HEK293T (cell line): ENCODE data around the gene SUMO3.

Experiments
- CTCF ChIA-PET: fragments of 350-600 bp; formaldehyde crosslinking; extraction: SDS; loops from one replicate; lab custom pipeline; 2021; ENCODE audit warnings: antibody characterized with exemption, inconsistent platforms; lab: Yijun Ruan, JAX
- POLR2A ChIA-PET: fragments of 350-600 bp; formaldehyde crosslinking; extraction: SDS; loops from one replicate; lab custom pipeline; 2020; ENCODE audit warnings: antibody characterized with exemption, inconsistent platforms; lab: Yijun Ruan, JAX
- DNase-seq: peaks from one replicate; pipeline ENCODE4 v3.0.0; 2012; ENCODE audit warnings: mixed read lengths; ENCODE audit errors: extremely low spot score
- ARNT ChIP-seq: fragments of 450-650 bp; IDR thresholded peaks from 2 replicates; pipeline ENCODE4 v1.6.1; 2017; ENCODE audit warnings: mild to moderate bottlenecking
- BHLHE40 ChIP-seq: fragments of 450-650 bp; IDR thresholded peaks from 2 replicates; pipeline ENCODE4 v1.6.1; 2016; ENCODE audit warnings: mild to moderate bottlenecking, moderate library complexity, borderline replicate concordance
- CTBP1 ChIP-seq: fragments of 450-650 bp; IDR thresholded peaks from 2 replicates; pipeline ENCODE4 v1.6.1; 2016; ENCODE audit warnings: borderline replicate concordance
- ELF4 ChIP-seq: fragments of 450-650 bp; IDR thresholded peaks from 2 replicates; pipeline ENCODE4 v1.6.1; 2017; ENCODE audit warnings: antibody characterized with exemption
- FOXA1 ChIP-seq: fragments of 450-650 bp; IDR thresholded peaks from 2 replicates; pipeline ENCODE4 v1.6.1; 2016; ENCODE audit warnings: mild to moderate bottlenecking
- FOXK2 ChIP-seq: fragments of 450-650 bp; IDR thresholded peaks from 2 replicates; pipeline ENCODE4 v1.6.1; 2016; ENCODE audit warnings: mild to moderate bottlenecking
- FOXM1 ChIP-seq: fragments of 450-650 bp; IDR thresholded peaks from 2 replicates; pipeline ENCODE4 v1.6.1; 2017; ENCODE audit warnings: mild to moderate bottlenecking, borderline replicate concordance
- HDGF ChIP-seq: fragments of 450-650 bp; IDR thresholded peaks from 2 replicates; pipeline ENCODE4 v1.6.1; 2017; ENCODE audit warnings: antibody characterized with exemption, borderline replicate concordance
- L3MBTL2 ChIP-seq: fragments of 450-650 bp; conservative IDR thresholded peaks from 2 replicates; pipeline ENCODE4 v1.6.1; 2016; ENCODE audit warnings: mild to moderate bottlenecking
- LEF1 ChIP-seq: fragments of 450-650 bp; IDR thresholded peaks from 2 replicates; pipeline ENCODE4 v1.6.1; 2017; ENCODE audit warnings: mild to moderate bottlenecking, borderline replicate concordance
- NFRKB ChIP-seq: fragments of 450-650 bp; IDR thresholded peaks from 2 replicates; pipeline ENCODE4 v1.6.1; 2016; ENCODE audit warnings: mild to moderate bottlenecking, moderate library complexity
- SP1 ChIP-seq: fragments of 450-650 bp; IDR thresholded peaks from 2 replicates; pipeline ENCODE4 v1.6.1; 2017
- SUZ12 ChIP-seq: fragments of 450-650 bp; IDR thresholded peaks from 2 replicates; pipeline ENCODE4 v1.6.1; 2016; ENCODE audit warnings: mild to moderate bottlenecking
- TARDBP ChIP-seq: fragments of 450-650 bp; IDR thresholded peaks from 2 replicates; pipeline ENCODE4 v1.6.1; 2016
- ZNF384 ChIP-seq: fragments of 450-650 bp; IDR thresholded peaks from 2 replicates; pipeline ENCODE4 v1.6.1; 2016
- TF ChIP-seq, protein P1 (sequence below): fragments of 450-650 bp; IDR thresholded peaks from 2 replicates; pipeline ENCODE4 v1.6.1; 2016

SUMO3 gene

DNA sequence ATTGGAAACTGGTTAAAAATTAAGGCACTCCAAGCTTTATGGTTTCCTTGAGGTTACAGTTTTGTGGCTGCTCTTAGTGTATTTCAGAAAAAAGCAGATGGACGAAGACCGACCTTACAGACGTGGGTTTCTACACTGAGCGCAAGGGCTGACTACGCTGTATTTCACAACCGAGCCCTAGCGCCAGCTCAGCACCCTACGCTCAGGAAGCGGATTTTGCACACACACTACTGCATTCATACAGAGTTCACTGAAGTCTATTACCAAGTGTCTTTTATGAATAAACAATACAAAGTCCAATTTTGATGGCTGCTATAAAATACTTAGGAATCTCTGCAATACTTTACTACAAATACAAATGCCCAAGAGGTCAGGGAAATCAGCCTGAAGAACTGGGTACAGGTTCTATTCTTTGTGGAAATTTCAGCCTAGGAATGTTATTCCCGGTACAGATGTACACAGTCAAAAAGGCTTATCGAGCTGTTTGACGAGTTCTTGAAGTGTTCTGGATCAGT is 31.8 kb upstream of the SUMO3 start:
- no peak for DNase-seq
- CTCF ChIA-PET = no interaction called here
- TF ChIP-seq ZNF384 = no peak
- TF ChIP-seq ARNT = no peak
- no peak for TF ChIP-seq FOXK2
- no peak for TF ChIP-seq FOXA1
- TF ChIP-seq ELF4 = no peak
- TF ChIP-seq NFRKB = no peak
- no peak for TF ChIP-seq CTBP1
- no peak for TF ChIP-seq SP1
- no peak for TF ChIP-seq BHLHE40
- TF ChIP-seq HDGF = no peak
- no peak for TF ChIP-seq L3MBTL2
- POLR2A ChIA-PET = interaction anchor here (1.4 kb wide), 1 partner anchor 24 kb away, joined by 3 read pairs; the partner anchor contains the start of gene PTTG1IP

DNA sequence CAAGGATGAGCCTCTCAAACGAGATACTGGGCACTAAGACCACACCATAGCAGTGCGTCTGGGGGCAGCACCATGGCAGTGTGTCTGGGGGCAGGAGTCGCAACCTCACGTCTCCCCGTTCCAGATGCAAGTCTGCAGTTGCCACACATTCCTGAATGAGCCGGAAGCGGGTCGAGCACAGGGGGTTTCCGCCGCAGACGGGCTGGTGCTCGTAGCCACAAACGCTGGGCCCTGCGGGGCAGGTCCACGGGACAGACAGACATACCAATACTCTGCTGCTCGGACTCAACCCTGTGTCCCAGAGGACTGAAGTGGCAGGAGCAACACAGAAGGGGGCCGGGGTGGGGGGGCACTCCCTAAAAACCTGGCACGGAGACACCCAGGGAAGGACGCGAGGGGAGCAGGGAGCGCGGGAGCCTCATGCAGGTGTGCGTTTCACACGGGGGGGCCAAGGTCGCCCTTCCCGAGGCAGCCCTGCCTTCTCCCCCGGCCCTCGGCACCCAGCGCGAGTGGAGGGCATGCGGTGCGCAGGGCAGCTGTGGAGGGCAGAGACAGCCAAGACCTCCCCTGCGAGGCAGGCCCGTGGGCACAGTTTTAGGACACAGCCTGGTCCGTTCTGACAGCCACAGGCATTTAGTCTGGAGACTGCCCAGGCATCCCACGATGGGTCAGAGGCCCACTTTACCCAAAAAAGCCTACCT is 31.1 kb upstream of the SUMO3 start:
- no peak for DNase-seq
- ChIA-PET POLR2A (no interaction called here), CTCF (no interaction called here)
- TF ChIP-seq HDGF (no peak), FOXK2 (no peak), BHLHE40 (no peak)

DNA sequence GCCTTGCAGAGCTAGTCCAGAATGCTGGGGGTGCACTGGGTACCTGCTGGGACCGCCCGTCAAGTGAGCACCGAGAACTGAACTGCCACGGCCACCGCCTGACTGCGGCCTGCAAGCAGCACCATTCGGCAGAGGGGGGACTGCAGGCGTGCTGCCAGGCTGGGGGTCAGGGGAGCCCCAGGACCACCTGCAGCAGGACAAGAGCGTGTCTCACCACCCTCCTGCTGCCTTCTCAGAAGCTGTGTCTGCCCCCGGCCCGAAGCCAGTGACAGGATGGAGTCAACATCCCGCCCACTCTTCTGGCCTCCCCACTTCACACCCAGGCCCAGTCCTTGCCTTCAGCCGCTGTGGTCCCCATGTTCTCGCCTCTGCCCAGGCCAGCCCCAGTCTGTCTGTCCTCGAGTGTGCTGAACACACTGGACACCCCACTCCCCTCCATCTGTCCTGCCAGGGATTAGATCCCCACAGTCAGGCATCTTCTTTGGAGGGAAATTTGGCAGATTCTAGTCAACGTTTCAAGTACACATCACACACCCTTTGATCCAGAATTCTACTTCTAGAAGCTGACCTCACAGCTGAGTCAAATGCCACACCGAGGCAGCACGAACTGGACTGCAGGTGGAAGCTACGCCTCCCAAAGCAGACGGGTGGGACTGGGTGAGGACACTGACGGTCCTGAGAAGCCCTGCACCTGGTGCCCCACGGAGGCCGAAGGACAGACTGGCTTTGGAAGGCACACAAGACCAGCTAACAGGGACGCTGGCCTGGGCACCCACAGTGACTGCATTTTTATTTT is 29.6 kb upstream of the SUMO3 start:
- CTCF ChIA-PET = no interaction called here
- POLR2A ChIA-PET = interaction anchor here (1.3 kb wide), 1 partner anchor 46 kb away, joined by 4 read pairs; the partner anchor contains the start of gene UBE2G2
- no peak for TF ChIP-seq ARNT
- TF ChIP-seq FOXK2 = no peak
- no peak for TF ChIP-seq CTBP1
- TF ChIP-seq L3MBTL2 = no peak
- TF ChIP-seq TARDBP = no peak
- no peak for TF ChIP-seq BHLHE40
- TF ChIP-seq LEF1 = no peak
- TF ChIP-seq ELF4 = no peak
- DNase-seq = no peak

DNA sequence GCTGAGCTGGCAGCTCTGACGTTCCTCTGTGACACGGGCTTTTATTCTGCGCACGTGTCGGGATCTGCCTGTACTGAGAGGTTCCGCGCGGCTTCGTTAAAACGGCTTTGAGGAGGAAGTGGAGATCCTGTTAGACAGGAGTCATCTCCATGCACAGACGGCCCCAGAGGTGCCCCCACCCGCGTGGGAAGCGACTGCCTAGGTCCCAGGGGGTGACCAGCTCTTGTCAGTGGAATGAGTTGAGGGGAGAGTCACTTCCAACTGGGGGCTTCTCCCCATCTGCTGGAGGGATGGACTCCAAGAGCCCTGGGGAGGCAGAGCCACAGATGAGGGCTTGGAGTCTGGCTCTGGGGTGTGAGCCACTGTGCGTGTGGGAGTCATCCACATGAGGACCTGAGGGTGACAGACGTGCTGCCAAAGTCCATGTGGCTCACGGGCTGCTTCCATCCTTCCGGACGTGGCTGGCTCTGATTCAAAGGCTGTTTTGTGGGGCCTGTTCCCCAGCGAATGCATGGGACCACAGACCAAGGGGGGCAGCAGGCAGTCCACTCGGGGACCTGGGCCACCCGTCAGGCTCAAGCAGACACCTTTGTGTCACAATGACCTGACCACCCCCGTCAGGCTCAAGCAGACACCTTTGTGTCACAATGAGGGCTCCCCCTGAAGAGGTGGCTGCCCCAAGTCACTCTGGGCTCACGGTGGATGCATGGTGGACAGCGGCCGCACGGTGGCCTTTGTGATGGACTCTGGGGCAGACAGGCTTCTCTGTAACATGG is 28.8 kb upstream of the SUMO3 start:
- TF ChIP-seq ZNF384 (no peak), TARDBP (no peak), FOXA1 (no peak), FOXM1 (no peak), ELF4 (no peak), LEF1 (no peak), BHLHE40 (no peak), HDGF (no peak), NFRKB (no peak), L3MBTL2 (no peak), FOXK2 (no peak), ARNT (no peak), CTBP1 (no peak), SP1 (no peak), SUZ12 (no peak)
- TF ChIP-seq, protein P1, sequence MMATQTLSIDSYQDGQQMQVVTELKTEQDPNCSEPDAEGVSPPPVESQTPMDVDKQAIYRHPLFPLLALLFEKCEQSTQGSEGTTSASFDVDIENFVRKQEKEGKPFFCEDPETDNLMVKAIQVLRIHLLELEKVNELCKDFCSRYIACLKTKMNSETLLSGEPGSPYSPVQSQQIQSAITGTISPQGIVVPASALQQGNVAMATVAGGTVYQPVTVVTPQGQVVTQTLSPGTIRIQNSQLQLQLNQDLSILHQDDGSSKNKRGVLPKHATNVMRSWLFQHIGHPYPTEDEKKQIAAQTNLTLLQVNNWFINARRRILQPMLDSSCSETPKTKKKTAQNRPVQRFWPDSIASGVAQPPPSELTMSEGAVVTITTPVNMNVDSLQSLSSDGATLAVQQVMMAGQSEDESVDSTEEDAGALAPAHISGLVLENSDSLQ = no peak
- CTCF ChIA-PET = no interaction called here
- POLR2A ChIA-PET = interaction anchor here (0.8 to 1.2 kb wide), 2 partner anchors 27 to 45 kb away, joined by 3 read pairs; partner anchors contain the start of genes PTTG1IP and UBE2G2
- DNase-seq = no peak

DNA sequence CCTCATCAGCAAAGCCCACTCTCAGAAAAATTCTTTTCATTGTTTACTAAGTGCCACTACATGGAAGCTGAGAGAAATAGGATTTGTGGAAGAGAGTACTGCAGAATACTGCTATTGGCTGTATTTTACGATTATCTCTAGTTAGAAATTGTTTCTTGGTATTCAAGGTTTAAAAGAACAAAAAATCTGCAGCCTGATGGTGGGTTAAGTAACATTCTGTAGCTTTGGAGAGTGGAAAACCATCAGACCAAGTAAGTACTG is 28.3 kb upstream of the SUMO3 start:
- POLR2A ChIA-PET = interaction anchor here (0.8 to 1.2 kb wide), 2 partner anchors 27 to 45 kb away, joined by 3 read pairs; partner anchors contain the start of genes PTTG1IP and UBE2G2
- no peak for DNase-seq
- TF ChIP-seq HDGF (no peak), SP1 (no peak), LEF1 (no peak), CTBP1 (no peak), FOXM1 (no peak), NFRKB (no peak)
- TF ChIP-seq, protein P1 = no peak
- CTCF ChIA-PET = no interaction called here

DNA sequence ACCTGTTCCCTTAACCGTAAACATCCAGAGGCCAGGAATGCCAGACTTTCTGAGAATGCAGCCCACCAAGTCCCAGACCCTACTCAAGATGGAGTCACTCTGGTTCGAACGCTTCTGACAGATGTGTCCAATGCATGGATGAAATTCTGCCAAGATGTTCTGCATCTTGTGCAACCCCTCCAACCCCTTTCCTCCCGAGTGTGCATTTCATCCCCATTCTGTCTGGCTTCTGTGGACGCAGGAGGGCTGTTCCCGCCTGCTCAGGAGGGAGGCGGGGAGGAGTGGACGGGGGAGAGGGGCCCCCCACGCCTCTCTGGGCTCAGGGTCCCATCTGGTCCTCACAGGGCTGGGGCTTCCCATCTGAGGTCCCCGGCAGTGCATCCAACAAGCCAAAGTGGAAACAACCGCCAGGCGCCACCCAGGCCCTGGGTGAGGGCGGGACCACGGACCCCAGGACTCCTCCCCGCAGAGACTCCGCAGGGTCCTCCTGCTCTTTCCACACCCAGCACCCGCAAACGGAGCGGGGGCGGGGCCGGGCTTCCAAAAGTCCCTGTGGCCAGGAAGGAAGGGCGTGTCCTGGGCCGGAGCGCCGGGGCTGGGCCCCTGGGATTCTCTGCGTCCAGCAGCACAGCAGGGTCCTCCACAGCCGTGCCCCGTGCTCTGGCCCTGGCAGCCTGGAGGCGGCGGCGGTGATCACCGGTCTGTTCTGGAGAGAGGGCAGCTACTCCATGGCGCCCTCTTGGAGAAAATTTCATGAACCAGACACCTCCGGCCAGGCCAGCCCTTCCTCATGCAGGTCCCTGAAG is 27.8 kb upstream of the SUMO3 start:
- TF ChIP-seq LEF1 = no peak
- no peak for TF ChIP-seq FOXK2
- no peak for TF ChIP-seq HDGF
- TF ChIP-seq ELF4 = no peak
- no peak for TF ChIP-seq ARNT
- TF ChIP-seq, protein P1 = no peak
- no peak for TF ChIP-seq CTBP1
- TF ChIP-seq TARDBP = no peak
- TF ChIP-seq SUZ12 = no peak
- no peak; the same call in 1 of the 2 replicates for TF ChIP-seq L3MBTL2
- TF ChIP-seq FOXM1 = no peak
- TF ChIP-seq BHLHE40 = no peak
- TF ChIP-seq SP1 = no peak
- no peak for TF ChIP-seq ZNF384
- TF ChIP-seq NFRKB = no peak
- no peak for TF ChIP-seq FOXA1
- ChIA-PET POLR2A (interaction anchor here (0.8 to 1.2 kb wide), 2 partner anchors 28 to 44 kb away, joined by 3 read pairs; partner anchors contain the start of genes PTTG1IP and UBE2G2), CTCF (no interaction called here)
- DNase-seq = peak; percentile 73
